ENCODE measurements around the gene SPECC1L.

The SPECC1L gene

DNA sequence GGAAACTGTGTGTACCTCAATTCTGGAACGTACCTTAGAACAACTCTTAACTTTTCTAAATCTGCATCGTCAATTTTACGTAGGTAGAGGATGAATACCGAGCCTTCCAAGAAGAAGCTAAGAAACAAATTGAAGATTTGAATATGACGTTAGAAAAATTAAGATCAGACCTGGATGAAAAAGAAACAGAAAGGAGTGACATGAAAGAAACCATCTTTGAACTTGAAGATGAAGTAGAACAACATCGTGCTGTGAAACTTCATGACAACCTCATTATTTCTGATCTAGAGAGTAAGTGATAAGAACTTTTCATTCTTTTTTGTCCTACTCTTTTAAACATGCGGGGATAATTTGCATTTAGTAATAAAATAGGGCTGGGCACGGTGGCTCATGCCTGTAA is 53.5 kb downstream of the SPECC1L start:
- no peak for DNase-seq (ENCODE audit: low spot score)

DNA sequence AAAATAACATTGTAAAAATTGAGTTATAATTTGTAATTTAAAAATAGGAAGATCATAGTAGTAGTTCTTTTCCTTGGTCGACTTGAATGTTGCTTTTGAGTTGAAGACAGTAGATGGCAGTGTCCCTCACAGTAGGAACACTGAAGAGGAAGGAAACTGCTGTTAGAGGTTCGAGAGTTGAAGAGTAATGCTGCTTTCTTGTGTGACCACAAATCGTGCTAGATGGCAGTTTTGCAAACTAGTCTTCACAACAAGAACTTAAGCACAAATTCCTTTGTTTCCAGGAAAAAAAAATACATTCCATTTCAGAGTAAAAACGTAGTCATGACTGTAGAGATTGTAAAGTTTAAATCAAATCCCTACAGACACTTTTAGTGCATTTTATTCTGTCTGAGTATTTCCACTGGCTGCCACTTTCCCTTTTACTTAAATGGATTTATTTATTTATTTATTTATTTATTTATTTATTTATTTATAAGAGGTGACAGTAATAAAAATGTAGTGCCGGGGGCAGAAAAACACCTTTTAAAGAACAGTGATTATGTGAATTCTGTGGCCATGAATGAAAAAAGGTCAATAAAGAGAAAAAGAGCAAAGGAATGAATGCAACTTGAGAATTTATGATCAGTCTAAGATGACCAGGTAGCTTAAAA is 54.6 kb downstream of the SPECC1L start:
- peak; percentile 49 for DNase-seq (ENCODE audit: low spot score)

DNA sequence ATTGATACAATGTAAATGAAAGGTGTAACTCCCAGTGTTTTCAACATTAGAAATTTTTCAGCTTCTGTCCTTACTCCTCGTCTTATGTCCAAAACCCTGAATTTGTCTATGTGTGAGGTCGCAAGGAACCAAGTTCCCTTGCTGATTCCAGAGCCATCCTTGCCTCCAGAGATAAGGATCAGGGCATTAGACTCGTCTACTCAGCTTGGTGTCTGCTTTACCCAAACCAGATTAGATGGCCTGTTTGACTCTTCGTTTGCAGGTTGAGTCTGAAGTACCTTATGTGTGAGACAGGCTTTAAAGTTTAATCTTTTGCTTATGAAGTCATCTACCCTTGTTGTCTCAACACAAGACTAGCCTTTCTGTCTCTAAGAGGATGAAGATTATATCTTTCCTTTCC is 55.6 kb downstream of the SPECC1L start:
- DNase-seq (ENCODE audit: low spot score): no peak

DNA sequence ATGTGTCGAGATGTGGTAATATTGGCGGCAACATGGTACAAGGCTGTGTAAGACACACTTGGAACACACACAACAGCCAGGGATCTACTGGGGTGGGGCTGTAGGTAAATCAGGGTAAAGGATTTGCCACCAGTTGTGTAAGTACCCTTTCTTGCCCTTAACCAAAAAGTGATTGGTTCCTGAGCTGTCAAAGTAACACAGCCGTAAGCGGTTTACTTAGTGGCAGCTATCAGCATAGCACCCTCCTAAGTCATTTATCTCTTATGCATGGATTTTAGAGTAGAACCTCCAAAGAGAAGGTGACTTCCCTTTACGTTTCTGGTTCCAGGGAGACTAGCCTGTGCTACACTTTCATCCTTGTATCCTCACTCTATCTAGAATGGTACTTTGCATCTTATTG is 57.2 kb downstream of the SPECC1L start:
- DNase-seq (ENCODE audit: low spot score): no peak

DNA sequence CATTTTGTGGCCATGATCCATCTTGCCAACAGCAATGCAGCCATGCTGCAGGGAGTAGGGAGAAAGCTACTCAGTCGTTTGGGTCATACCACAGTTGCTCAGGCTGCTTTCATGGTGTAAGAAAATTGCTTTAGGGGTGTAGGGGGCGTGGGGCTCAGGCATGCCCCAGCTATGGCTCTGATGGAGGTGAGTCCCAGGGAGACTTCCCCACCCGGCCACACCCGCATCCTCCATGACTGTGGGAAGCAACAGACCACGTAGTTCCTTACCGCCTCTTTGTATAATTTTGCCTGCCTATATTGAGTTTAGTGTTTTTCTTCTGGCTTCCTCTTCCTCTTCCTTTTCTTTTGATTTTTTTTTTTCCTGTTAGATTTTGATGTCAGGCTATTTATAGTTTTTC is 58.8 kb downstream of the SPECC1L start:
- DNase-seq (ENCODE audit: low spot score): no peak

DNA sequence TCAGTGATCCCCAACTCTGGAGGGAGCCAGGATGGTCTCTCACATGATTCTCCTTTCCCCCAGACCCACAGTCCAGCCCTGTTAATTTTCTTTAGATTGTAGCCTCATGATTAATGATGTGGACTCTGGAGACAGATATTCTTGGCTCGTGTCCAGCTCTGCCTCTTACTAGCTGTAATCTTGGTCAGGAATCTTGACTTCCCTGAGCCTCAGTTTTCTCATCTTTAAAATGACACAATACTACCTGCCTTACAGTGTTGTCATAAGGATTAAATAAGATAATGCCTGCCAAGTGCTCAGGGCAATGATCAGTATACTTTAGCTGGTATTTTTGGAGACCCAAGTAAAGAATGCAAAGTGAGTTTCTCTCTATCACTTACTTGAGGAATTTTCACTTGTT is 60.0 kb downstream of the SPECC1L start:
- no peak for DNase-seq (ENCODE audit: low spot score)

DNA sequence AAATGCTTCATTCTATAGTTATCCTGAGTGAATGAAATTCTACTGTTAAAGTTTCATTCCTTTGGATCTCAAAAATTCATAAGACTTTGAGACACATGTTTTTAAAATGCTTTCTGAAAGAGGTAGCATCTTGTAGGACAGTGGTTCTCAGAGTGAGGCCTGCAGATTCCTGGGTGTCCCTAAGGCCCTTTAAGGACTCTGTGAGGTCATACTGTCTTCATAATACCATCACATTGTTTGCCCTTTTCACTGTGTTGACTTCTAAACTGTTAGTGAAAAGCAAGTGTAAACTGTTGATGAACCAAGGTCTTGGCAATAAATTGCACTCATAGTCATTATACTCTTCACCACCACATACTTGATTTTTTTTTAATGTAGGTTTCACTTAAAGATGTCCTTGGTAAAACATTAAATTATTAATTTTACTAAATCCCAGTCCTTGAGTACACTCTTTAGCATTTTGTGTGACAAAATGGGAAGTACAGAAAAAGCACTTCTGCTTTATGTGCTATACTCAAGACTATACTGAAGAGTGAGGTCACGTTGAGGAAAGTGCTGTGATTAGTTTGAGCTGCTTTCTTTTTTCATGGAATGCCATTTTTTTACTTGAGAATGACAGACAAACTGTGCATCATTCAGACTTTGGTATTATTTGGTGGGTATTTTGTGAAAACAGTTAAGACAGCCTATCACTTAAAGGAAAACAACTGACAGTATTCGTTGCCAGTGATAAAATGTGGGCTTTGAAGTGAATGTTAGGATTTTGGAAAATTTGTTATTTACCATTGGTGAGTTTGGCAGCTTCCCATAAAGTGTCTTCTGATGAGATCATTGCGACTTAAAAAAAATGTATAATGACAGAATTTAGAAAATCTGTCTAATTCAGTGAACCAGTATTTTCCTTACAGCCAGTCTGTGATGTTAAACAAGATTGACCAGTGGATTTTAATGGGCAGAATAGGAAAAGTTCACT is 61.1 kb downstream of the SPECC1L start:
- DNase-seq (ENCODE audit: low spot score): no peak

DNA sequence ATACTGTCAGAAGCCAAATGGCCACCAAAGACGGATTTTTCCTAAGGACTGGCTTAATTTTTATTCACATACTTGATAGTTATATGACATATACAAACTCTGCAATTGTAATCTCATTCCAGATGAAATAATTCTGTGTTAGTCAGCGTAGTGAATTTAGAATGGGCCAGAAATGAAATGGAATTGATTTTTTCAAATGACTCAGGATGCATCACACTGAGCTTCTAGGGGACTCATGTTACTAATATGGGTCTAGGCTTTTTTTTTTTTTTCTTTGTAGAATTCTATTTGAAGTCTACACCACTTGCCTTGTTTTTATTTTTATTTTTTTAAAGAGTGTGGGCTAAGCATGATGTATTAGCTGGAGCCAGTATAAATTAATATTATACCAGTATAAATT is 62.7 kb downstream of the SPECC1L start:
- DNase-seq (ENCODE audit: low spot score): no peak

DNA sequence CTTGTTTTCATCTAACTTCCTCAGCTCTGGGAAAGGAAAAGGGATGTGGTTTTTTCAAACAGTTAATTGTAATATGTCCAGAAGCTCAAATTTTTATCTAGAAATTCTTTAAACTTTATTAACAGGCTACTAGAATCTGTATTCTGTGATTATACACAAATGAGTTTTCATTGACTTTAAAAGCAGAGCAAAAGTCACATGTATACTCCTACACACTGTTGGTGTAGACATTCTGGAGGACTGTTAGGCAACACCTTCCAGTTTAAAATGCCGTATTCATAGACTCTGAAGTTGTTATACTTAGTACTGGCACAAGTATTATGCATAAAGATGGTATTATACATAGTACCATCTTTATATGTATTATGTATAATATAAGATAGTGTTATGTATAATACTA is 64.9 kb downstream of the SPECC1L start:
- no peak for DNase-seq (ENCODE audit: low spot score)

DNA sequence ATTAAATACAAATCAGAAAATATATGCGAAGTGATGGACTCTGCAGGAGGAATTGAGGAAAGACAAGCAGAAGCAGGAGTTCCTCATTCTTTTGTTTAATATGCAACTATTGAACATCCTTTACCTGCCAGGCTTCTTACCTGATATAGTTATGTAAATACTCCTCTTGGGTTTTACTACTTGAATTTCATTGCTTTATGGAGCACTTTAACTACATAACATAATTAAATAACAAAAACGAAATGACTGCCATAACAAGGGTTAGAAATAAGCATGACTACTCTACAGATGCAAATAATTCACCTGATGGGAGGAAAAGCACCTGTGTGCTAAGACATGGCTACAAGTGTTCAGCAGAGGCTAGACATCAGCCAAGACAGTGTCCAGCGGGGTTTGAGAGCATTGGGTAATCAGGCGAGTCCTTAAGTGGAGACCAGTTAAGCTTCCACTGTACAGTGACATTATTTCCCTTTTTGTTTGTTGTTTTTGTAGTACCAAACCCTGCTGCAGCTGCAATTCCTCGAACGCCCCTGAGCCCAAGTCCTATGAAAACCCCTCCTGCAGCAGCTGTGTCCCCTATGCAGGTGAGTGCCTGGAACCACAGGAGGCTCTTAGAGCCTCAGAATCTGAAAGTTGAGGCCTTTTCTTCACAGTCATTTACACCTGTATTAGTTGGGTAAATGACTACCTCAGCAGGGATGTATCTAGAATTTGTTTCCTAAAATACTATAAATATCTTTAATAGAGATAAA is 67.4 kb downstream of the SPECC1L start:
- no peak for DNase-seq (ENCODE audit: low spot score)

DNA sequence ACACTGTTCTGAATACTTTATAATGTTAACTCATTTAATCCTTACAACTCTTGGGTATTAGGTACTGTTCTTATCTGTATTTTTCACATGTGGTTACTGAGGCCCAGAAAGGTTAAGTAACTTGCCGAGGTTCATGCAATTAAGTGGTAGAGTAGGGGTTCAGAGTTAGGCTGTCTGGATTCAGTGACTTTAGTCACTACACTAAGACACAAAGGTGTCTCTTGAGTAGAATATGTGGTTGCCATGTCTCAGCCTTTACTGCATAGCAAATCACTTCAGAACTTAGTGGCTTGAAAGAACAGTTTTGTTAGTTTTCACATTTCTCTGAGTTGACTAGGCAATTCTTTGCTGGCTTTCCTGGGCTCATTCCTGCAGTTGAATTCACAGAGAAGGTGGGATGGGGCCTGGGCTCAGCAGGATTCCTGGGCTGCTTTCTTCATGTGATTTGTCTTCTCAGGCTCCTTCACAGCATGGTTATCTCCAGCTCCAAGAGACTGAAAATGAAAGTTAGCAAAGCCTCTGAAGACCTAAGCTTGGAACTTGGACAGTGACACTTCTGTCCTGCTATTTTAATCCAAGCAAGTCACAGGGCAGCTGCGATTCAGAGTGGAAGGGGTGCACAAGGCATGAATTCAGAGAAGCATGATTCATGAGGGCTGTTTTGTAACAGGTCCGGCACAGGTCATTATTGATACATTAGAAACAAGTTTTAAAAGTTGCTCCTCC is 68.3 kb downstream of the SPECC1L start:
- DNase-seq (ENCODE audit: low spot score): no peak

DNA sequence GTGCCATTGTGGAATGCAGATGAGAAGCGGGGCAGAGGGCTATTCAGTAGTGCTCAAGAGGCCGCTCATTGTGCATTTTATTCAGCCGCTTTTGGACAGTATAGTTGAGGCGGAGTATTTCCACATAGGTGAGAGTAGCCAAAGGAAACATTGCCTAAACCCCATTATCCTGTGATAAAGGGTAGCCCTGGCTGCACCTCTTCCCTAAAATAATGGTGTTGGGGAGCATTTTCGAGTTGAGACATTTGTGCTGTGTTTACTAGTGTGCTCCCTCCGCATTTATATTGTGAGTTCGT is 68.8 kb downstream of the SPECC1L start:
- no peak for DNase-seq (ENCODE audit: low spot score)

DNA sequence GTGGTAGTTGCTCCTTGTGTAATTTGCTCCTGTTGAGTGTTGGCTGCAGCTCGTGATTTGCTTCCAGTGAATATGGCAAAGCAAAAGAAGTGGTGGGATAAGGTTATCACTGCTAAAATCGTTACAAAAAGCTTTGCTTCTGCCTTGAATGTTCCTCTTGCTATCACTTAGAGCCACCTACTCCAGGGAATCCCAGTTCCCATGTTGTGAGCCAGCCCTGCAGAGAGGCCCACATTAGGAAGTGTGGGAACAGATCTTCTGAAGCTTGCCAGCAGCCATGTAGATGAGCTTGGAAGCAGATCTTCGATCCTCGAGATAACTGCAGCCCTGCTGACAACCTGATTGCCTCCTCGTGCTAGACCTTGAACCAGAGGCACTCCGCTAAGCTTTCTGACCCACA is 71.0 kb downstream of the SPECC1L start:
- DNase-seq (ENCODE audit: low spot score): no peak

DNA sequence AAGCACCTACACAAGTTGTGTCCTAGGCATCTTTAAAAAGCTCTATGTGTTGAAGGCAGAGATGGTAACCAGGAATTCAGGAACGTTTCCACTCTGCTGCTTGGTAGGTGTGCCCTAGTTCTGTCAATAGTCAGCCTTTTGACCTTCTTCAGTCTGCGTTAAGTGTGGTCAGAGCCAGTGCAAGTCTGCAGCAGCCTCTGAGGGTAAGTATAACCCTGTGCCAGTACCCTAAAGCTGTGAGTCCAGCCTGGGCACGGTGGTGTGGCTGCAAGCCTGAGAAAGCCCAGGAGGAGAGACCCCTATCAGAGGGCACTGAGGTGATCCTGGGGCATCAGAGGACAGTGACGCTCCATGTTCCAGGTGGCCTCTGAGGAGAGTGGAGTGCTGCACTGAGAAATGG is 80.0 kb downstream of the SPECC1L start:
- DNase-seq (ENCODE audit: low spot score): no peak

DNA sequence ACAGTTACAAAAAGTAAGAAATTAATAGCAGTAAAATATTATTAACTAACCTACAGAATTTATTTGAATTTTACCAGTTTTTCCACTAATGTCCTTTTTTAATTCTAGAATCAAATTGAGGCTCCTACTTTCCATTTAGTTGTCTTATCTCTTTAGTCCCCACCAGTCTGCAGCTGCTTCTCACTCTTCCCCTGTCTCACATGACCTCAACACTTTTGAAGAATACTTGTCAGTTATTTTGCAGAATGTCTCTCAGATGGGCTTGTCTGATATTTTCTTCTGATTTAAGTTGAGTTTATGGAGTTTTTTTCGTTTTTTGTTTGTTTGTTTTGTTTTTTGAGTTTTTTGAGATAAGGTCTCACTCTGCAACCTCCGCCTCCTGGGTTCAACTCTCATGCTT is 82.5 kb downstream of the SPECC1L start:
- no peak for DNase-seq (ENCODE audit: low spot score)

DNA sequence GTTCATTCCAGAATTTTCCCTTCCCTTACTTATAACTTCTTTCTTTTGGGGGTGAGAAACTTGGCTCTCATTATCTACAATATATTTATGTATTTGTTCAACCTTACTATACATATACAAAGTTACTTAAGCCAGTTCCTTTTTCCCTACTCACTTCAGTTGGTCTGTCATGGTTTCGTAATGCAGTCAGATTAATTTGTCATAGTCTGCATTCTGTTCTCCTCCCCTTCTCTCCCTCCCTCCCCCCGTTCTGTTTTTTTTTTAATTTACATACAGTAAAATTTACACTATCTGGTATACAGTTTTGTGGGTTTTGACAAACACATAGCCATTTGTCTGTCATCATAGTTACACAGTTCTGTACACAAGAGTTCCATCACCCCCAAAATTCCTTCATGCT is 84.9 kb downstream of the SPECC1L start:
- DNase-seq (ENCODE audit: low spot score): no peak

DNA sequence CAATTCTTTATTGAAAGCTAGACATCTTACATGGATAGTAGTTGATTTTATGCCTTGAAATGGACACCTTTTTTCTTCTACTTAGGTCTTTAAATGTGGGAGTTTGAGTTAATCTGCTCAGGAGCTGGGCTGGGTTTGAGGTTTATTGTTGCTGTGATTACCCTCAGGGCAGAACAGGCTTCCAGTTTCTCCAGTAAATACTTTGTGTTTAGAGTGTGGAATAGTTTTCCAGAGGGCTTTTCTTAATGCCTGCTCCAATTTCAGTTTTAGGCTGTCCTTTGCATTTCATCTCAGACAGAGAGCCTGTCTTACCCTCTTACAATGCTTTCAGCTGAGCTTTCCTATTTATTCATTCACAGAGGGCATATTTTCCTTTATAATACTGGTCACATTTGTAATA is 86.9 kb downstream of the SPECC1L start:
- no peak for DNase-seq (ENCODE audit: low spot score)

DNA sequence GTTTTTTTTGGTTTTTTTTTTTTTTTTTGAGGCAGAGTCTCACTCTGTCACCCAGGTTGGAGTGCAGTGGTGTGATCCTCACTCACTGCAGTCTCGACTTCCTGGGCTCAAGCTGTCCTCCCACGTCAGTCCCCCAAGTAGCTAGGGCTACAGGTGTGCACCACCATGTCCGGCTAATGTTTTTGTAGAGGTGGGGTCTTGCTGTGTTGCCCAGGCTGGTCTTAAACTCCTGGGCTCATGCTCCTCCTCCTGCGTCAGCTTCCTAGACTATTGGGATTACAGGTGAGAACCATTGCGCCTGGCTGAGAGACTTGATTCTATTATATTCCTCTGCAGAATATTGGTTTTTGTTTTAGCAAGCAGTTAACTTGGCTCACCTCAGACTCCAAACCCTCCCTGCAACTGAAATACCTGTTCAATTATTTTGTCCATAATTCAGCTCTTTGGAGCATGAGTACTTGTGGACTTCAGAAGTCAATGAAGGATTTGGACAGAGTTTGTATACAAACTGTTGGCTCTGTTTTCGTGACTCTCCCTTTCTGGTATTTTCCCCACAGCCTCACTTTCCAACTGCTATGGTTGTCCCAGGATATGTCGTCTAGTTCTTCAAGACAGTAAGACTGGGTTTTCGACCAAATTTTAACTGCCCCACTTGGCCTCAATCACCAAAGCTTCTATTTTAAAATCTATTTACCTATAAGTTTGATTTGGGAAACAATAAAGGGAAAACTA is 87.6 kb downstream of the SPECC1L start:
- no peak for DNase-seq (ENCODE audit: low spot score)

DNA sequence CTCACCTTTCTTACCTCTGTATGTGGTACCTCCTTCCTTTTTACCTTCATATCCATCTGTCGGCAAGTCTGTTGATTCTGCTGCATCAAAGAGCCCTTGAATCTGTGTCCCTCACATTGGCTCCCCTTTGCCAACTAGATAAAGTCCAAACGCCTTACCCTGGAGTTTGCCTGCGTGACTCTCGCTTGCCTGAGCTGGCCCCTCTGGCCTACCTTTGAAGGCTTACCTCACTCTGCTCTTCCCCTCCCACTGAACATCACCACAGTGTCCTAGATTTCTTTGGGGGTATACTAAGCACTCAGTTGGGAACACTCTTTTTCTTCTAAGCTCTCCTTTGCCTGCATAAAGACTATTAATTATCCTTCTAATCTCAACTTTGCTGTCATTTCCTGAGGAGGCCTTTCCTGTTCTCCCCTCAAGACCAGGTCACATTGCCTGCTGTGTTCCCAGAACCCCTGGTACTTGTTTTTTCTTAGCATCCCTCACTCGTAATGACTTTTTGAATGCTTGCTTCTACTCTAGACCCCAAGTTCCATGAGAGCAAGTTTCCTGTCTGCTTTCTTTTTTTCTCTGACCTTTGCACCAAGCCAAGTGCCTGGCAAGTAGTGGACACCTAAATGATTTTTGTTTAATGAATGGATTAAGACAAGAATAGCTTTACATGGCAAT is 89.0 kb downstream of the SPECC1L start:
- DNase-seq (ENCODE audit: low spot score): no peak

DNA sequence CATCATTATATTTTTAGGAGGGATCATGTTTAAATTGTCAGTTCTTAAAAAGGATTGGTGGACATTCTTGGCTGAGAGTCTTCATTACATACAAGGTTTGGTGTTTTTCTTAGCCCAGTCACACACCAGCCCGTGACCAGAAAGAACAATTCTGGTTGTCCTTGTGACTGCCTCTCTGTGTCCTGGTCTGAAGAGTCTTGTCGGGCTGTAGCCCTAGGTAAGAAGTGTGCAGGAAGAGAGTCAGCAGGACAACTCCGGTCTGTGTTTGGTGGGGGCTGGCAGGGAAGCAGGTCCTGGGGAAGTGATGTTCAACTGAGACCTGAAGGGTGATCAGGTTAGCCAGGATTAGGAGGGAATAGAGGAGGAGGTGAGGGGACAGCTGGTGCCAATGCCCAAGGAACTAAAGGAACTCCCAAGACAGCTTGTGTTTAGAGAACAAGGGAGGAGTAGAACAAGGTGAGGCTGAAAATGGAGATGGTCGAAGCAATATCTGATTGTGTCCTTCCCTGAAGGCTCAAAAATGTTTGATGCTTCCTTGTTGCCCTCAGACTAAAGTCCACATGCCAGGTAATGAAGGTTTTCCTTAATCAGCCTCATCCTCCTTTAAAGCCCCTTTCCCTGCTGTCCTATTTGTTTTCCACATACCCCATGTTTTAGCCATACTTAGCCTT is 91.5 kb downstream of the SPECC1L start:
- no peak for DNase-seq (ENCODE audit: low spot score)

DNA sequence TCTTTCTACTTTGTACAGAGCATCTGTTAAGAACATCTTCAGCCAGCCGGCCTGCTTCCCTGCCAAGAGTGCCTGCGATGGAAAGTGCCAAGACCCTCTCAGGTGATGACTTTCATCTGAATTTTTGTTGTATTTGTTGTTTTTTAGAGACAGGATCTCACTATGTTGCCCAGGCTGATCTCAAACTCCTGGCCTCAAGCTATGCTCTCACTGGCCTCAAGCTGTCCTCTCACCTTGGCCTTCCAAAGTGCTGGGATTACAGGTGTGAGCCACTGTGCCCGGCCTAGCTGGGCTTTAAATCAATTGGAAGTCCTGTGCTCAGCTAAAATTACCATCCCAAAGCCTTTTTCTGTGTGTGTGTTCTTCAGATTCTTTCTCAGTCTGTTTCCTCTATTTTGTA is 92.6 kb downstream of the SPECC1L start:
- DNase-seq (ENCODE audit: low spot score): no peak

Measured in iPS-NIHi11 (cell line).